Measurements from ENCODE around the gene CDK19. TPM values are rescaled to one million over a fixed set of nuclear protein-coding genes. Genes with fewer than 3 reads are reported as not detected.

The CDK19 gene
- total RNA-seq, 1 donor = 15.6 TPM

DNA sequence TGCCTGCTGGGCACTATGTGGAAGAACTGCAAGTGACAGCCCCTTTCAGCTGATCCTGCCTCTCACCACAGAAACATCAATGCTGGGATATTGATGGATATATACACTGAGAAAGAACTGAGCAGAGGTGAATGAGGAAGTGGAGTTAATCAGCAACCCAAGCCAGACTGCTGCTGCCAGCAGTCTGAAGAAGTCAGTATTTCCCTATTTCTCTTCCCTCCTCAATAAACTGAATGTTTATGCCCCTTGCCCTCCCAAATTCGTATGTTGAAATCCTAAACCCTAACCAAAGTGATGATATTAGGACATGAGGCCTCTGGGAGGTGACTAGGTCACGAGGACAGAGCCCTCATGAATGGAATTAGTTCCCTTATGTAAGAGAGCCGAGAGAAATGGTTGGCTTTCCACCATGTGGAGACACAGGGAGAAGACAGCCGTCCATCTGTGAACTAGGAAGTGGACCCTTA lies 76.3 kb downstream of the CDK19 start:
- H3K36me3 ChIP-seq (ENCODE audit: insufficient read depth, low read length) = no peaks in the 10 kb centered on the region
- no peaks in the 10 kb centered on the region for H3K27me3 ChIP-seq (ENCODE audit: insufficient read depth, low read length)
- no peak overlapping the region for H2AFZ ChIP-seq (ENCODE audit: low read length)
- TF ChIP-seq, protein P1, sequence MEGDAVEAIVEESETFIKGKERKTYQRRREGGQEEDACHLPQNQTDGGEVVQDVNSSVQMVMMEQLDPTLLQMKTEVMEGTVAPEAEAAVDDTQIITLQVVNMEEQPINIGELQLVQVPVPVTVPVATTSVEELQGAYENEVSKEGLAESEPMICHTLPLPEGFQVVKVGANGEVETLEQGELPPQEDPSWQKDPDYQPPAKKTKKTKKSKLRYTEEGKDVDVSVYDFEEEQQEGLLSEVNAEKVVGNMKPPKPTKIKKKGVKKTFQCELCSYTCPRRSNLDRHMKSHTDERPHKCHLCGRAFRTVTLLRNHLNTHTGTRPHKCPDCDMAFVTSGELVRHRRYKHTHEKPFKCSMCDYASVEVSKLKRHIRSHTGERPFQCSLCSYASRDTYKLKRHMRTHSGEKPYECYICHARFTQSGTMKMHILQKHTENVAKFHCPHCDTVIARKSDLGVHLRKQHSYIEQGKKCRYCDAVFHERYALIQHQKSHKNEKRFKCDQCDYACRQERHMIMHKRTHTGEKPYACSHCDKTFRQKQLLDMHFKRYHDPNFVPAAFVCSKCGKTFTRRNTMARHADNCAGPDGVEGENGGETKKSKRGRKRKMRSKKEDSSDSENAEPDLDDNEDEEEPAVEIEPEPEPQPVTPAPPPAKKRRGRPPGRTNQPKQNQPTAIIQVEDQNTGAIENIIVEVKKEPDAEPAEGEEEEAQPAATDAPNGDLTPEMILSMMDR (IDR thresholded peaks at IDR 0.05; ENCODE audit: extremely low read depth, low read depth, low read length) = no peak
- no peak overlapping the region for H3K4me3 ChIP-seq (ENCODE audit: insufficient read depth, low read length)
- no peak overlapping the region for H3K27ac ChIP-seq (ENCODE audit: low read depth, low read length)
- no peak for DNase-seq (ENCODE audit: insufficient read length, low spot score, missing footprints)
- H3K9me3 ChIP-seq (ENCODE audit: low read depth, low read length) = peaks cover 3% of the 10 kb centered on the region
- H4K20me1 ChIP-seq (ENCODE audit: insufficient read depth, low read length) = no peaks in the 10 kb centered on the region
- H3K4me1 ChIP-seq (ENCODE audit: insufficient read depth, low read length) = no peaks in the 10 kb centered on the region
- H3K4me2 ChIP-seq (ENCODE audit: insufficient read depth, low read length) = no peak overlapping the region
- H3K79me2 ChIP-seq (ENCODE audit: insufficient read depth, low read length) = no peaks in the 10 kb centered on the region

DNA sequence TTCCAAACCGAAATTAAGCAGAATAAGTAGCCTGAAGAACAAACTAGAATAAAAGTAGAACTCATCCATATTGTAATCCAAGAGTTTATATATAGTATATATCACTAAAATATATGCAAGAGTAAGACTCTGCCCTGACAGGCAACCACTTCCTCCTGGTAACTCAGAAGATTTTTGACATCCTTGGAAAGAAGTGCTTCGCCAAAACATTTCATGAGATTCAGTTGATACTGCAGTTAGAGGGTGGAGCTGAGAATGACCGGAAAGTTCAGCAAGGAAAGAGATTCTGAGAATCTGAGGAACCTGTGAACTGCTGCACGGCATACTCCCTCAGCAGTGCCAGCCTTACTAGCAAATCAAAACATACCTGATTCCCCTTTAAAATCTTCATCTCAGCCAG lies 79.6 kb downstream of the CDK19 start:
- no peak for DNase-seq (ENCODE audit: insufficient read length, low spot score, missing footprints)
- H3K9me3 ChIP-seq (ENCODE audit: low read depth, low read length) = no peaks in the 10 kb centered on the region
- no peak overlapping the region for H3K4me3 ChIP-seq (ENCODE audit: insufficient read depth, low read length)
- peaks cover 4% of the 10 kb centered on the region for H3K4me1 ChIP-seq (ENCODE audit: insufficient read depth, low read length)
- no peaks in the 10 kb centered on the region for H4K20me1 ChIP-seq (ENCODE audit: insufficient read depth, low read length)
- no peak overlapping the region for H3K4me2 ChIP-seq (ENCODE audit: insufficient read depth, low read length)
- no peak overlapping the region for H2AFZ ChIP-seq (ENCODE audit: low read length)
- no peaks in the 10 kb centered on the region for H3K27me3 ChIP-seq (ENCODE audit: insufficient read depth, low read length)
- H3K36me3 ChIP-seq (ENCODE audit: insufficient read depth, low read length) = no peaks in the 10 kb centered on the region
- no peak overlapping the region for H3K27ac ChIP-seq (ENCODE audit: low read depth, low read length)
- TF ChIP-seq, protein P1 (IDR thresholded peaks at IDR 0.05; ENCODE audit: extremely low read depth, low read depth, low read length) = no peak
- no peaks in the 10 kb centered on the region for H3K79me2 ChIP-seq (ENCODE audit: insufficient read depth, low read length)

DNA sequence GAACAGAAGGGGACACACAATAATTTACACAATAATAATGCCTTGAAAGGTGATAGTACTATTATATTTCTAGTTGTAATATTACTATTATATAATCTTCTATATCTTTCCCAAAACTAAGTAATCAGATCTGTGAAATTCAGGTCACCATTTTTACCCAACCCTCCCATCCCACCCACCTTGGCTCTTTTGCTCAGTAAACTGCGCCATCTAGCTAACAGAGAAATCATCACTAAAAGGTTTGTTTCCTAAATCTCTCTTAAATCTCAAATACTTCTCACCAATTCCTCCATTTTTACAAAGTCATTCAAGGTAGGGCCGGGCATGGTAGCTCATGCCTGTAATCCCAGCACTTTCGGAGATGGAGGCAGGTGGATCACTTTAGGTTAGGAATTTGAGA lies 83.4 kb downstream of the CDK19 start:
- Histone ChIP-seq H3K4me1 (ENCODE audit: insufficient read depth, low read length) (peaks cover 4% of the 10 kb centered on the region), H4K20me1 (ENCODE audit: insufficient read depth, low read length) (no peaks in the 10 kb centered on the region), H3K27ac (ENCODE audit: low read depth, low read length) (no peak overlapping the region), H2AFZ (ENCODE audit: low read length) (no peak overlapping the region), H3K79me2 (ENCODE audit: insufficient read depth, low read length) (no peaks in the 10 kb centered on the region), H3K36me3 (ENCODE audit: insufficient read depth, low read length) (no peaks in the 10 kb centered on the region), H3K4me3 (ENCODE audit: insufficient read depth, low read length) (no peak overlapping the region), H3K27me3 (ENCODE audit: insufficient read depth, low read length) (no peaks in the 10 kb centered on the region), H3K9me3 (ENCODE audit: low read depth, low read length) (no peaks in the 10 kb centered on the region), H3K4me2 (ENCODE audit: insufficient read depth, low read length) (no peak overlapping the region)
- TF ChIP-seq, protein P1 (IDR thresholded peaks at IDR 0.05; ENCODE audit: extremely low read depth, low read depth, low read length) = no peak
- DNase-seq (ENCODE audit: insufficient read length, low spot score, missing footprints) = no peak

DNA sequence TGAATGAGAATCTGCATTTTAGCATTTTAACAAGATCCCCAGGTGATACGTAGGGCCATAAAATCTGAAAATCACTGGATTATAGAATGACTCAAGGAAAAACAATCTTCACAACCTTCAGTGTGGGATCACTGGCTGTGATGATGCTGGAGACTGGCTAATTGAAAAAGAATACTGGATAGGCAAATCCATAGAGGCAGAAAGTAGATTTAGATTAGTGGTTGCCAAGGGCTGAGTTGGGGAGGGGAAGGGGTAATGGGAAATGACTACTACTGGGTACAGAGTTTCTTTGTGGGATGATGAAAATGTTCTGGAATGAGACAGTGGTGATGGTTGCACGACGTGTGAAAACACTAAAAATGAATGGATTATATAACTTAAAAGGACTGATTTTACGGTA lies 84.1 kb downstream of the CDK19 start:
- no peak for DNase-seq (ENCODE audit: insufficient read length, low spot score, missing footprints)

More for the DNA sequence above, 84.1 kb downstream of the CDK19 start:
- TF ChIP-seq, protein P1 (IDR thresholded peaks at IDR 0.05; ENCODE audit: extremely low read depth, low read depth, low read length) = no peak
- Histone ChIP-seq H3K4me2 (ENCODE audit: insufficient read depth, low read length) (no peak overlapping the region), H4K20me1 (ENCODE audit: insufficient read depth, low read length) (no peaks in the 10 kb centered on the region), H3K79me2 (ENCODE audit: insufficient read depth, low read length) (no peaks in the 10 kb centered on the region), H3K27me3 (ENCODE audit: insufficient read depth, low read length) (no peaks in the 10 kb centered on the region), H2AFZ (ENCODE audit: low read length) (no peak overlapping the region), H3K4me1 (ENCODE audit: insufficient read depth, low read length) (peaks cover 4% of the 10 kb centered on the region), H3K27ac (ENCODE audit: low read depth, low read length) (peak overlapping the region; percentile 24), H3K9me3 (ENCODE audit: low read depth, low read length) (no peaks in the 10 kb centered on the region), H3K4me3 (ENCODE audit: insufficient read depth, low read length) (no peak overlapping the region), H3K36me3 (ENCODE audit: insufficient read depth, low read length) (no peaks in the 10 kb centered on the region)
